Ovary (tissue), 9 donors: Measurements from ENCODE around the gene DISC1. TPM values are rescaled to one million over a fixed set of nuclear protein-coding genes. Genes with fewer than 3 reads are reported as not detected.

Source experiments
- DNase-seq, 5 donors: peaks; one replicate each; pipeline ENCODE4 v3.0.0-alpha.2; 2019 to 2020
- H3K27ac ChIP-seq, 2 donors: fragments of 200-600 bp; one replicate each; pipeline versions ENCODE4 v1.5.1 to v1.8.0; 2019 to 2022
- H3K27me3 ChIP-seq: fragments of 200-600 bp; one replicate; pipeline ENCODE4 v1.8.0; 2022
- H3K36me3 ChIP-seq: fragments of 200-600 bp; sonication (generic); one replicate; pipeline ENCODE4 v1.5.1; 2019
- H3K4me1 ChIP-seq: one replicate; pipeline ENCODE4 v1.8.1; 2013; ENCODE audit warnings: mild to moderate bottlenecking, moderate library complexity; ENCODE audit not compliant: insufficient read depth
- H3K4me3 ChIP-seq: fragments of 200-600 bp; sonication (generic); one replicate; pipeline ENCODE4 v1.5.1; 2017
- H3K9me3 ChIP-seq, 2 donors: fragments of 200-600 bp in 1 of 2; sonication (generic) in 1 of 2; one replicate each; pipeline versions ENCODE4 v1.5.1 to v1.8.1; 2013 to 2019; ENCODE audit warnings: mild to moderate bottlenecking in 1 of 2, moderate library complexity in 1 of 2
- EP300 ChIP-seq: sonication (generic); formaldehyde crosslinking; IDR thresholded peaks from one replicate; pipeline ENCODE4 v1.6.1; 2017; ENCODE audit warnings: antibody characterized with exemption
- POLR2A ChIP-seq: fragments of 450-650 bp; IDR thresholded peaks from one replicate; pipeline ENCODE4 v1.6.1; 2017; ENCODE audit warnings: antibody characterized with exemption, mild to moderate bottlenecking, moderate library complexity
- WGBS, 3 donors: extraction: QIAGEN DNeasy Blood & Tissue Kit in 1 of 3; methylation state at CpG; one replicate each; pipeline versions ENCODE4 v1.1.5 to v1.1.7; 2013 to 2017; 5-methylcytosine and 5-hydroxymethylcytosine counted together
- intact Hi-C, 4 donors: fragments of 100-400 bp; cut with DNase I; formaldehyde crosslinking; loops; one replicate each; pipeline versions ENCODE4 v1.11.0 to v1.15.1; 2022 to 2023
- polyA plus RNA-seq, 2 donors: library from polyadenylated mRNA; stranded (reverse); fragments of 200-250 nt in 1 of 2; fragments of 350-450 nt in 1 of 2; fragmentation: Illumina TruSeq in 1 of 2; extraction: RNeasy Lipid Tissue Mini Kit (QIAGEN cat#74804) in 1 of 2; gene quantifications; one replicate each; pipeline ENCODE4 v1.2.3, GENCODE V29; 2013 to 2014
- total RNA-seq, 7 donors: library from RNA; depleted of rRNA in 2 of 7; stranded (reverse); fragments of >200 nt in 2 of 7; fragmentation: NEBNext Ultra II Directional in 3 of 7; extraction: Animal tissue kit (Norgen Biotek cat#: 25700) in 3 of 7; gene quantifications; one replicate each; pipeline versions ENCODE4 v1.1.0 to v1.2.4, GENCODE V29; 2016 to 2023
- TF ChIP-seq, protein P1 (sequence below), 3 donors: fragments of 450-650 bp in 2 of 3; fragments of 200-600 bp in 1 of 3; IDR thresholded peaks; one replicate each; pipeline versions ENCODE4 v1.5.1 to v1.8.0; 2016 to 2022; ENCODE audit warnings: antibody characterized with exemption in 3 of 3, mild to moderate bottlenecking in 1 of 3
- donor health status: DM: no; HTN: no; CAD: no; lungs with moderate emphysema.
- donor health status: DM: no; HTN: no; CAD: no.
- donor health status: Bipolar disorder and iron deficiency.
- donor health status: DM: yes; HTN: yes; CAD: no.
- donor health status: DM: no; HTN: no; CAD: no.
- donor health status: DM: yes; HTN: yes; CAD: no.

The DISC1 gene
- total and polyA plus RNA-seq, 9 donors: 3.0 to 24.3 (median 13.0) TPM

DNA sequence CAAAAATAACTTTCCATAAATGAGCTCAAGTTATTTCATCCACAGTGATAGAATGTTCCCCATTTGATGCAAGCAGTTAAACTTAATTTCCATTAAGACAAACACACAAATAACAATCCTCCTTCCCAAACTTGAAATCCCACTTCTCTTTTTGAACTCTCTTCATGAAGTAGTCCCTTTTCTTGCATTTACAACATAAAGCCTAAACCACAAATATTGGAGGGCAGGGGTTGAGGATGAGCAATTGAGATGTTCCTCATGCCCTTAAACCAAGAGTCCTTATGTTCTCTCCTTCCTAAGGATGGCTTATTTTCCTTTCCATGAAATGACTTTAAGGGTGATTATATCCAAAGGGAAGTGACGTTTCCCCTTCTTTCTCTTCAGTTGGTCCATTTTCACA, 228.8 kb downstream of the DISC1 start:
- TF ChIP-seq EP300 (no peak), POLR2A (no peak)
- TF ChIP-seq, protein P1, sequence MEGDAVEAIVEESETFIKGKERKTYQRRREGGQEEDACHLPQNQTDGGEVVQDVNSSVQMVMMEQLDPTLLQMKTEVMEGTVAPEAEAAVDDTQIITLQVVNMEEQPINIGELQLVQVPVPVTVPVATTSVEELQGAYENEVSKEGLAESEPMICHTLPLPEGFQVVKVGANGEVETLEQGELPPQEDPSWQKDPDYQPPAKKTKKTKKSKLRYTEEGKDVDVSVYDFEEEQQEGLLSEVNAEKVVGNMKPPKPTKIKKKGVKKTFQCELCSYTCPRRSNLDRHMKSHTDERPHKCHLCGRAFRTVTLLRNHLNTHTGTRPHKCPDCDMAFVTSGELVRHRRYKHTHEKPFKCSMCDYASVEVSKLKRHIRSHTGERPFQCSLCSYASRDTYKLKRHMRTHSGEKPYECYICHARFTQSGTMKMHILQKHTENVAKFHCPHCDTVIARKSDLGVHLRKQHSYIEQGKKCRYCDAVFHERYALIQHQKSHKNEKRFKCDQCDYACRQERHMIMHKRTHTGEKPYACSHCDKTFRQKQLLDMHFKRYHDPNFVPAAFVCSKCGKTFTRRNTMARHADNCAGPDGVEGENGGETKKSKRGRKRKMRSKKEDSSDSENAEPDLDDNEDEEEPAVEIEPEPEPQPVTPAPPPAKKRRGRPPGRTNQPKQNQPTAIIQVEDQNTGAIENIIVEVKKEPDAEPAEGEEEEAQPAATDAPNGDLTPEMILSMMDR (IDR thresholded peaks at IDR 0.05): no peak
- WGBS, 3 donors: 69 to 94% (median 91%) methylated on average over 1 of the region's 1 CpG
- Histone ChIP-seq H3K9me3 (no peaks in the 10 kb centered on the region), H3K4me3 (no peak overlapping the region), H3K36me3 (no peaks in the 10 kb centered on the region), H3K27ac (no peak overlapping the region), H3K4me1 (peaks cover 18% of the 10 kb centered on the region), H3K27me3 (no peaks in the 10 kb centered on the region)
- no peak for DNase-seq
- intact Hi-C loops: no loop called here

DNA sequence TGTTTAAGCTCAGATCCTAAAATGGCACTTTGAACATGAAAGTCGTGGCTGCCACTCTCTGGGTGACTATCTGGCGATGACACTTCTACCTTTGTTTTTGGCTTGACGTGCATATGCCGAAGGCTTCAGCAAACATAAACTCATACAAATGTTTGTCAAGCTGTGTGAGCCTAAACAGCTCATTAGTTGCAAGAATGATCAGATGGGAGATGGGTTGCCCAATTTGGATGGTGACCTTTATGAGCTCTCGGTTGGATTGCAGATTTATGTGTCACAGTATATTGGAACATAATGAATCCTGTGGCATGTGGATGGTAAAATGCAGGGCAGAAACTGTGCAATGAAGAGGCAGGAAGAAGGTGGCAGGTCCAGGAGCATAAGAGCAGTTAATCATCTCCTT, 229.3 kb downstream of the DISC1 start:
- peaks cover 17% of the 10 kb centered on the region for H3K4me1 ChIP-seq
- TF ChIP-seq POLR2A: no peak
- TF ChIP-seq EP300: no peak
- TF ChIP-seq, protein P1 (IDR thresholded peaks at IDR 0.05): no peak
- DNase-seq: no peak
- WGBS, 3 donors: 95 to 98% (median 98%) methylated on average over 5 of the region's 5 CpGs
- no peaks in the 10 kb centered on the region for H3K36me3 ChIP-seq
- H3K27me3 ChIP-seq: no peaks in the 10 kb centered on the region
- H3K27ac ChIP-seq: peak overlapping the region in 1 of 2 donors; percentile 26
- H3K4me3 ChIP-seq: no peak overlapping the region
- intact Hi-C loops: no loop called here
- no peaks in the 10 kb centered on the region for H3K9me3 ChIP-seq

DNA sequence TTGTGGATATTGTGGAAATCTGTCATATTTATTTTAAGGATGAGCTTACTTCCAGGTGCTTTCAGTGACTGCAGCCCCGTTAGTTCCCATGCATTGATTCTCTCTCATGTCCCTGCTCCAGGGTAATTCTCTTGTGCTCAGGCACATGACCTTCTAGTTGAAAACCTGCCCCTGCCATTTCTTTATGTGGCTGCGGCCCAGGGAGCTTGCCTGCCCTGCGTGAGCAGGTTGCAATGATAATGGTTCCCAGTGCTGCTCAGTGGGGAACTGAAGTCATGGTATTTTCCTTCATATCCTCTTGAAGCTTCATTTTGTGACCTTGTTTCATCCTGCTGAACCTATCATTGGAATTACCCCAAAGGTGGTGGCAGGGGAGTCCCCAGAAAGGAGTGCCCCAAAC, 229.8 kb downstream of the DISC1 start:
- H3K4me3 ChIP-seq: no peak overlapping the region
- no peaks in the 10 kb centered on the region for H3K27me3 ChIP-seq
- intact Hi-C loops: no loop called here
- WGBS, 3 donors: 92 to 95% (median 92%) methylated on average over 3 of the region's 3 CpGs
- TF ChIP-seq, protein P1 (IDR thresholded peaks at IDR 0.05): no peak
- TF ChIP-seq EP300: no peak
- no peak for TF ChIP-seq POLR2A
- H3K9me3 ChIP-seq: no peaks in the 10 kb centered on the region
- no peaks in the 10 kb centered on the region for H3K36me3 ChIP-seq
- peaks cover 17% of the 10 kb centered on the region for H3K4me1 ChIP-seq
- DNase-seq: no peak
- peak overlapping the region in 1 of 2 donors; percentile 26 for H3K27ac ChIP-seq

DNA sequence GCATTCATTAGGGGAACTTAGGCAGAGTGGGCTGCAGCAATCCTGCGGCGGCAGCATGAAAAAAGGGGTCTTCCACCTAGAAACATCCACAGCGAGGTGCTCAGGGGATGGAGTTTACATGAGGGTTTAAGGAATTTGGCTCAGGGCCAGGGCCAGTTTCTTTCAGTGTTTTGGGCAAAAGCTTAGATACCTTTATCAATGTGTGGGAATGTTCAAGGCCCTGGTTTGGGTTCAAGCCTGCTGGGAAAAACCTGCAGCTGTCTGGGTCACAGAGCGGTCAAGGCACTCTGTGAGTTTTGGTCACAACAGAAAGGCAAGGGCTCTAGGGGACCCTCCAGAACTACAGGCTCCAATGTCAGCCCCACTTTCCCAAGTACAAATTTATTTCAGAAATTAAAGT, 230.3 kb downstream of the DISC1 start:
- 29 to 62% (median 30%) methylated on average over 4 of the region's 4 CpGs for WGBS, 3 donors
- H3K4me3 ChIP-seq: no peak overlapping the region
- H3K4me1 ChIP-seq: peaks cover 17% of the 10 kb centered on the region
- peak; percentile 48 to 76 (median 64) for DNase-seq
- H3K36me3 ChIP-seq: no peaks in the 10 kb centered on the region
- H3K27ac ChIP-seq: peak overlapping the region in 1 of 2 donors; percentile 26
- intact Hi-C loops: no loop called here
- no peaks in the 10 kb centered on the region for H3K27me3 ChIP-seq
- TF ChIP-seq, protein P1 (IDR thresholded peaks at IDR 0.05): no peak
- TF ChIP-seq EP300: no peak
- TF ChIP-seq POLR2A: no peak
- H3K9me3 ChIP-seq: no peaks in the 10 kb centered on the region
